ENCODE results near the gene LRRC66.

LRRC66 gene

GRCh38 chr4:52051615-52052474 lies 31.7 kb upstream of the LRRC66 start:
- Histone ChIP-seq H2BK120ac (ENCODE audit: low read depth, low read length) (no peak overlapping the region), H3K14ac (ENCODE audit: low read length) (no peak overlapping the region), H3K27me3 (ENCODE audit: control insufficient read depth in 3 of 3, insufficient read depth in 3 of 3, low read depth in 1 of 3, low read length in 3 of 3) (peaks cover 0 to 38% (median 7%) of the 10 kb centered on the region in 3 experiments), H4K91ac (ENCODE audit: low read depth, low read length, poor library complexity) (no peak overlapping the region), H3K4ac (ENCODE audit: low read length) (no peak overlapping the region), H4K8ac (ENCODE audit: low read depth, low read length) (no peak overlapping the region), H2BK5ac (ENCODE audit: low read length) (peak overlapping the region; percentile 91), H3K27ac (replicated peaks; ENCODE audit: low read length) (peak overlapping the region; percentile 59), H3K9me3 (replicated peaks in 1 of 2; ENCODE audit: control insufficient read depth in 2 of 2, insufficient read depth in 1 of 2, low read depth in 1 of 2, low read length in 2 of 2) (peaks cover 0 to 10% of the 10 kb centered on the region in 2 donors), H2AK5ac (ENCODE audit: low read depth, low read length) (no peak overlapping the region), H3K18ac (ENCODE audit: low read length) (peak overlapping the region; percentile 97), H3K9ac (ENCODE audit: low read depth, low read length, poor library complexity) (peak overlapping the region; percentile 61), H3K23ac (ENCODE audit: low read depth, low read length, poor library complexity) (peak overlapping the region; percentile 32), H3K79me1 (ENCODE audit: low read depth, low read length) (no peaks in the 10 kb centered on the region), H3K36me3 (replicated peaks in 1 of 2; ENCODE audit: control insufficient read depth in 2 of 2, insufficient read depth in 2 of 2, low read length in 2 of 2) (no peaks in the 10 kb centered on the region), H2AFZ (ENCODE audit: low read length) (peak overlapping the region; percentile 79), H2BK12ac (ENCODE audit: low read length) (peak overlapping the region; percentile 87), H2BK15ac (ENCODE audit: low read length) (peak overlapping the region; percentile 81), H3K4me3 (ENCODE audit: low read length in 2 of 2) (peak overlapping the region; percentile 47 to 90), H3K4me2 (ENCODE audit: insufficient read depth, low read length, poor library complexity, severe bottlenecking) (peak overlapping the region; percentile 71), H3K4me1 (ENCODE audit: control insufficient read depth in 2 of 2, insufficient read depth in 1 of 2, low read depth in 1 of 2, low read length in 2 of 2) (peaks cover 2 to 3% of the 10 kb centered on the region in 2 donors)
- peak; percentile 76 for DNase-seq (ENCODE audit: low spot score)
- no CpG with 5 or more reads among the region's 46 CpGs for WGBS, 2 donors (ENCODE audit: extremely low coverage in 2 of 2, insufficient read length in 2 of 2, insufficient replicate concordance in 1 of 2)

GRCh38 chr4:52051213-52051614 lies 31.1 kb upstream of the LRRC66 start, which contains the start of gene SPATA18:
SPATA18 (plus strand) TSS chr4:52051304; CDS start chr4:52051705, 401 bp downstream.
- peak within 1 kb of the TSS; percentile 32 for H3K23ac ChIP-seq (ENCODE audit: low read depth, low read length, poor library complexity)
- no peaks in the 10 kb centered on the region for H3K79me1 ChIP-seq (ENCODE audit: low read depth, low read length)
- WGBS, 2 donors (ENCODE audit: extremely low coverage in 2 of 2, insufficient read length in 2 of 2, insufficient replicate concordance in 1 of 2), result no CpG with 5 or more reads among the region's 44 CpGs
- peak within 1 kb of the TSS; percentile 59 for H3K27ac ChIP-seq (replicated peaks; ENCODE audit: low read length)
- no peak for DNase-seq (ENCODE audit: low spot score)
- H3K9me3 ChIP-seq (replicated peaks in 1 of 2; ENCODE audit: control insufficient read depth in 2 of 2, insufficient read depth in 1 of 2, low read depth in 1 of 2, low read length in 2 of 2), result peaks cover 0 to 10% of the 10 kb centered on the region in 2 donors
- no peaks in the 10 kb centered on the region for H3K36me3 ChIP-seq (replicated peaks in 1 of 2; ENCODE audit: control insufficient read depth in 2 of 2, insufficient read depth in 2 of 2, low read length in 2 of 2)
- H3K4me2 ChIP-seq (ENCODE audit: insufficient read depth, low read length, poor library complexity, severe bottlenecking), result peak within 1 kb of the TSS; percentile 71
- peak within 1 kb of the TSS; percentile 97 for H3K18ac ChIP-seq (ENCODE audit: low read length)
- H3K9ac ChIP-seq (ENCODE audit: low read depth, low read length, poor library complexity), result peak within 1 kb of the TSS; percentile 80
- H3K4me1 ChIP-seq (ENCODE audit: control insufficient read depth in 2 of 2, insufficient read depth in 1 of 2, low read depth in 1 of 2, low read length in 2 of 2), result peaks cover 2 to 3% of the 10 kb centered on the region in 2 donors
- H3K4me3 ChIP-seq (ENCODE audit: low read length in 2 of 2), result peak within 1 kb of the TSS; percentile 47 to 90
- no peak within 1 kb of the TSS for H2BK120ac ChIP-seq (ENCODE audit: low read depth, low read length)
- H2BK15ac ChIP-seq (ENCODE audit: low read length), result peak within 1 kb of the TSS; percentile 81
- H2AK5ac ChIP-seq (ENCODE audit: low read depth, low read length), result no peak within 1 kb of the TSS
- H2BK5ac ChIP-seq (ENCODE audit: low read length), result peak within 1 kb of the TSS; percentile 91
- H3K4ac ChIP-seq (ENCODE audit: low read length), result no peak within 1 kb of the TSS
- peak within 1 kb of the TSS; percentile 14 for H3K14ac ChIP-seq (ENCODE audit: low read length)
- no peak within 1 kb of the TSS for H4K91ac ChIP-seq (ENCODE audit: low read depth, low read length, poor library complexity)
- no peak within 1 kb of the TSS for H4K8ac ChIP-seq (ENCODE audit: low read depth, low read length)
- peaks cover 0 to 38% (median 7%) of the 10 kb centered on the region in 3 experiments for H3K27me3 ChIP-seq (ENCODE audit: control insufficient read depth in 3 of 3, insufficient read depth in 3 of 3, low read depth in 1 of 3, low read length in 3 of 3)
- peak within 1 kb of the TSS; percentile 79 for H2AFZ ChIP-seq (ENCODE audit: low read length)
- H2BK12ac ChIP-seq (ENCODE audit: low read length), result peak within 1 kb of the TSS; percentile 87

DNA sequence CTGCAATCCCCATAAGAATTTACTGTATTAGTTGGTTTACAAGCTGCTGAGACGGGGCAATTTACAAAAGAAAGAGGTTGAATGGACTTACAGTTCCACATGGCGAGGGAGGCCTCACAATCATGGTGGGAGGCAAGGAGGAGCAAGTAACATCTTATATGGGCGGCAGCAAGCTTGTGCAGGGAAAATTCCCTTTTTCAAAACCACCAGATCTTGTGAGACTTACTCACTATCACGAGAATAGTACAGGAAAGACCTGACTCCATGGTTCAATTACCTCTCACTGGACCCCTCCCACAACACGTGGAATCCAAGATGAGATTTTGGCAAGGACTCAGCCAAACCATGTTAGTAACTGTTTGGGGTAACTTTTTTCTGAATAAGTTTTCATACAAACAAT lies 29.1 kb upstream of the LRRC66 start:
- no peak overlapping the region for H3K4ac ChIP-seq (ENCODE audit: low read length)
- peaks cover 0 to 10% of the 10 kb centered on the region in 2 donors for H3K9me3 ChIP-seq (replicated peaks in 1 of 2; ENCODE audit: control insufficient read depth in 2 of 2, insufficient read depth in 1 of 2, low read depth in 1 of 2, low read length in 2 of 2)
- no peak overlapping the region for H3K9ac ChIP-seq (ENCODE audit: low read depth, low read length, poor library complexity)
- H3K27ac ChIP-seq (replicated peaks; ENCODE audit: low read length), result no peak overlapping the region
- H3K14ac ChIP-seq (ENCODE audit: low read length), result no peak overlapping the region
- no peak overlapping the region for H4K8ac ChIP-seq (ENCODE audit: low read depth, low read length)
- no peak overlapping the region for H2BK120ac ChIP-seq (ENCODE audit: low read depth, low read length)
- no peak overlapping the region for H3K18ac ChIP-seq (ENCODE audit: low read length)
- H3K36me3 ChIP-seq (replicated peaks in 1 of 2; ENCODE audit: control insufficient read depth in 2 of 2, insufficient read depth in 2 of 2, low read length in 2 of 2), result no peaks in the 10 kb centered on the region
- no peak overlapping the region for H2BK15ac ChIP-seq (ENCODE audit: low read length)
- H2BK12ac ChIP-seq (ENCODE audit: low read length), result no peak overlapping the region
- no peak overlapping the region for H3K4me2 ChIP-seq (ENCODE audit: insufficient read depth, low read length, poor library complexity, severe bottlenecking)
- H3K79me1 ChIP-seq (ENCODE audit: low read depth, low read length), result no peaks in the 10 kb centered on the region
- no peak overlapping the region for H3K23ac ChIP-seq (ENCODE audit: low read depth, low read length, poor library complexity)
- peaks cover 0 to 41% (median 7%) of the 10 kb centered on the region in 3 experiments for H3K27me3 ChIP-seq (ENCODE audit: control insufficient read depth in 3 of 3, insufficient read depth in 3 of 3, low read depth in 1 of 3, low read length in 3 of 3)
- WGBS, 2 donors (ENCODE audit: extremely low coverage in 2 of 2, insufficient read length in 2 of 2, insufficient replicate concordance in 1 of 2), result no CpG with 5 or more reads among the region's 5 CpGs
- H2AFZ ChIP-seq (ENCODE audit: low read length), result no peak overlapping the region
- no peak for DNase-seq (ENCODE audit: low spot score)
- peaks cover 2 to 3% of the 10 kb centered on the region in 2 donors for H3K4me1 ChIP-seq (ENCODE audit: control insufficient read depth in 2 of 2, insufficient read depth in 1 of 2, low read depth in 1 of 2, low read length in 2 of 2)
- H2AK5ac ChIP-seq (ENCODE audit: low read depth, low read length), result no peak overlapping the region
- no peak overlapping the region for H3K4me3 ChIP-seq (ENCODE audit: low read length in 2 of 2)
- no peak overlapping the region for H4K91ac ChIP-seq (ENCODE audit: low read depth, low read length, poor library complexity)
- no peak overlapping the region for H2BK5ac ChIP-seq (ENCODE audit: low read length)

- no peak overlapping the region for H3K9ac ChIP-seq (ENCODE audit: low read depth, low read length, poor library complexity)
- H3K4ac ChIP-seq (ENCODE audit: low read length), result no peak overlapping the region
- H2AFZ ChIP-seq (ENCODE audit: low read length), result no peak overlapping the region
- no peak overlapping the region for H2BK15ac ChIP-seq (ENCODE audit: low read length)
- H3K23ac ChIP-seq (ENCODE audit: low read depth, low read length, poor library complexity), result no peak overlapping the region
- no peaks in the 10 kb centered on the region for H3K79me1 ChIP-seq (ENCODE audit: low read depth, low read length)
- no peak overlapping the region for H3K14ac ChIP-seq (ENCODE audit: low read length)
- no peak overlapping the region for H2BK12ac ChIP-seq (ENCODE audit: low read length)
- H3K9me3 ChIP-seq (replicated peaks in 1 of 2; ENCODE audit: control insufficient read depth in 2 of 2, insufficient read depth in 1 of 2, low read depth in 1 of 2, low read length in 2 of 2), result no peaks in the 10 kb centered on the region
- no peaks in the 10 kb centered on the region for H3K4me1 ChIP-seq (ENCODE audit: control insufficient read depth in 2 of 2, insufficient read depth in 1 of 2, low read depth in 1 of 2, low read length in 2 of 2)
- H3K18ac ChIP-seq (ENCODE audit: low read length), result no peak overlapping the region
- H3K27ac ChIP-seq (replicated peaks; ENCODE audit: low read length), result no peak overlapping the region
- H2BK120ac ChIP-seq (ENCODE audit: low read depth, low read length), result no peak overlapping the region
- no CpG with 5 or more reads among the region's 1 CpG for WGBS, 2 donors (ENCODE audit: extremely low coverage in 2 of 2, insufficient read length in 2 of 2, insufficient replicate concordance in 1 of 2)
- no peaks in the 10 kb centered on the region for H3K36me3 ChIP-seq (replicated peaks in 1 of 2; ENCODE audit: control insufficient read depth in 2 of 2, insufficient read depth in 2 of 2, low read length in 2 of 2)
- no peak for DNase-seq (ENCODE audit: low spot score)
- no peak overlapping the region for H2AK5ac ChIP-seq (ENCODE audit: low read depth, low read length)
- no peak overlapping the region for H3K4me3 ChIP-seq (ENCODE audit: low read length in 2 of 2)
- peaks cover 0 to 45% (median 0%) of the 10 kb centered on the region in 3 experiments for H3K27me3 ChIP-seq (ENCODE audit: control insufficient read depth in 3 of 3, insufficient read depth in 3 of 3, low read depth in 1 of 3, low read length in 3 of 3)
- no peak overlapping the region for H4K8ac ChIP-seq (ENCODE audit: low read depth, low read length)
- no peak overlapping the region for H2BK5ac ChIP-seq (ENCODE audit: low read length)
- no peak overlapping the region for H4K91ac ChIP-seq (ENCODE audit: low read depth, low read length, poor library complexity)
- no peak overlapping the region for H3K4me2 ChIP-seq (ENCODE audit: insufficient read depth, low read length, poor library complexity, severe bottlenecking)
Measured at GRCh38 chr4:52045028-52045427, 24.9 kb upstream of the LRRC66 start.
